NCI-H510A (cell line): Measurements from ENCODE around the gene DLL3.

ENCODE experiments used
- DNase-seq: peaks from one replicate; lab custom pipeline; 2025; lab: John Stamatoyannopoulos, UW

Gene DLL3

GRCh38 chr19:39516270-39516669 lies 17.5 kb downstream of the DLL3 start:
- no peak for DNase-seq

GRCh38 chr19:39517432-39517831 lies 18.7 kb downstream of the DLL3 start:
- DNase-seq, result no peak

- peak; percentile 17 for DNase-seq
Measured at GRCh38 chr19:39518458-39518857, 19.7 kb downstream of the DLL3 start.

GRCh38 chr19:39518975-39519374 lies 20.2 kb downstream of the DLL3 start:
- DNase-seq, result peak; percentile 39

GRCh38 chr19:39520541-39521484 lies 22.1 kb downstream of the DLL3 start:
- DNase-seq, result no peak

GRCh38 chr19:39524495-39524894 lies 25.7 kb downstream of the DLL3 start:
- no peak for DNase-seq

GRCh38 chr19:39525205-39525604 lies 26.5 kb downstream of the DLL3 start:
- no peak for DNase-seq

- DNase-seq, result no peak
Measured at GRCh38 chr19:39531834-39532232, 33.1 kb downstream of the DLL3 start.

- DNase-seq, result peak; percentile 82
Measured at GRCh38 chr19:39532233-39533002, 33.7 kb downstream of the DLL3 start, which contains the start of gene EID2B. TSS of gene EID2B (minus strand) at chr19:39532852. CDS start at chr19:39532802, 50 bp downstream.

GRCh38 chr19:39533003-39533512 lies 34.3 kb downstream of the DLL3 start:
- no peak for DNase-seq

- DNase-seq, result no peak
Measured at GRCh38 chr19:39533791-39534190, 35.0 kb downstream of the DLL3 start.

GRCh38 chr19:39539165-39539517 lies 40.4 kb downstream of the DLL3 start:
- no peak for DNase-seq

- DNase-seq, result peak; percentile 83
Measured at GRCh38 chr19:39539518-39540332, 41.0 kb downstream of the DLL3 start, which contains the start of gene EID2. TSS of gene EID2 (minus strand) at chr19:39540161. CDS start at chr19:39540079, 82 bp downstream.

- no peak for DNase-seq
Measured at GRCh38 chr19:39540333-39540673, 41.6 kb downstream of the DLL3 start.

GRCh38 chr19:39542206-39542605 lies 43.5 kb downstream of the DLL3 start:
- no peak for DNase-seq

- no peak for DNase-seq
Measured at GRCh38 chr19:39543477-39543857, 44.7 kb downstream of the DLL3 start.

GRCh38 chr19:39544226-39544903 lies 45.6 kb downstream of the DLL3 start:
- no peak for DNase-seq

GRCh38 chr19:39544911-39545310 lies 46.2 kb downstream of the DLL3 start:
- DNase-seq, result no peak

GRCh38 chr19:39546599-39546998 lies 47.9 kb downstream of the DLL3 start:
- no peak for DNase-seq

GRCh38 chr19:39550197-39550596 lies 51.5 kb downstream of the DLL3 start:
- DNase-seq, result no peak

- no peak for DNase-seq
Measured at GRCh38 chr19:39553082-39553652, 54.4 kb downstream of the DLL3 start.
